Measurements from ENCODE around the gene TMEM121.
A peak's percentile ranks its signal among the peaks of the same experiment; 100 is the strongest.

Gene TMEM121

GRCh38 chr14:105517096-105517495 lies 9.3 kb upstream of the TMEM121 start:
- no peak for DNase-seq
- no peak for TF ChIP-seq POLR2A (IDR thresholded peaks at IDR 0.05; ENCODE audit: low read length)
- no peak for TF ChIP-seq GATA1 (IDR thresholded peaks at IDR 0.05; ENCODE audit: low read depth, low read length)

GRCh38 chr14:105519946-105520698 lies 6.3 kb upstream of the TMEM121 start:
- no peak for TF ChIP-seq POLR2A (IDR thresholded peaks at IDR 0.05; ENCODE audit: low read length)
- TF ChIP-seq GATA1 (IDR thresholded peaks at IDR 0.05; ENCODE audit: low read depth, low read length) = no peak
- no peak for DNase-seq

- TF ChIP-seq GATA1 (IDR thresholded peaks at IDR 0.05; ENCODE audit: low read depth, low read length) = no peak
- TF ChIP-seq POLR2A (IDR thresholded peaks at IDR 0.05; ENCODE audit: low read length) = no peak
- no peak for DNase-seq
These were observed 1.1 kb upstream of the TMEM121 start for GRCh38 chr14:105525326-105525725.

- TF ChIP-seq POLR2A (IDR thresholded peaks at IDR 0.05; ENCODE audit: low read length) = no peak
- no peak for TF ChIP-seq GATA1 (IDR thresholded peaks at IDR 0.05; ENCODE audit: low read depth, low read length)
- DNase-seq = no peak
These were observed 495 bp downstream of the TMEM121 start for GRCh38 chr14:105526776-105527380.

- TF ChIP-seq GATA1 (IDR thresholded peaks at IDR 0.05; ENCODE audit: low read depth, low read length) (no peak), POLR2A (IDR thresholded peaks at IDR 0.05; ENCODE audit: low read length) (no peak)
- no peak for DNase-seq
These were observed 1.0 kb downstream of the TMEM121 start for GRCh38 chr14:105527381-105527825.

- DNase-seq = peak; percentile 76 to 84
- TF ChIP-seq GATA1 (IDR thresholded peaks at IDR 0.05; ENCODE audit: low read depth, low read length) = no peak
- no peak for TF ChIP-seq POLR2A (IDR thresholded peaks at IDR 0.05; ENCODE audit: low read length)
These were observed 1.6 kb downstream of the TMEM121 start for GRCh38 chr14:105527826-105528585.

GRCh38 chr14:105528586-105529318 lies 2.4 kb downstream of the TMEM121 start:
- TF ChIP-seq GATA1 (IDR thresholded peaks at IDR 0.05; ENCODE audit: low read depth, low read length) (no peak), POLR2A (IDR thresholded peaks at IDR 0.05; ENCODE audit: low read length) (no peak)
- peak in 1 of 2 experiments; percentile 25 for DNase-seq

GRCh38 chr14:105529319-105529568 lies 2.9 kb downstream of the TMEM121 start:
- TF ChIP-seq GATA1 (IDR thresholded peaks at IDR 0.05; ENCODE audit: low read depth, low read length) (no peak), POLR2A (IDR thresholded peaks at IDR 0.05; ENCODE audit: low read length) (no peak)
- DNase-seq = no peak

- no peak for TF ChIP-seq GATA1 (IDR thresholded peaks at IDR 0.05; ENCODE audit: low read depth, low read length)
- no peak for DNase-seq
These were observed 3.3 kb downstream of the TMEM121 start for GRCh38 chr14:105529569-105530284.

GRCh38 chr14:105530285-105531087 lies 4.1 kb downstream of the TMEM121 start:
- no peak for DNase-seq

GRCh38 chr14:105531088-105531893 lies 4.9 kb downstream of the TMEM121 start:
- DNase-seq = no peak
- TF ChIP-seq GATA1 (IDR thresholded peaks at IDR 0.05; ENCODE audit: low read depth, low read length) (no peak), POLR2A (IDR thresholded peaks at IDR 0.05; ENCODE audit: low read length) (no peak)

More at GRCh38 chr14:105530285-105531087, 4.1 kb downstream of the TMEM121 start:
- no peak for TF ChIP-seq POLR2A (IDR thresholded peaks at IDR 0.05; ENCODE audit: low read length)
- no peak for TF ChIP-seq GATA1 (IDR thresholded peaks at IDR 0.05; ENCODE audit: low read depth, low read length)
